ENCODE measurements around the gene FAM89B.
A peak's percentile ranks its signal among the peaks of the same experiment; 100 is the strongest.

The FAM89B gene

GRCh38 chr11:65575568-65576231, 3.4 kb downstream of the FAM89B start, which contains the start of gene EHBP1L1:
Gene EHBP1L1 (plus strand): TSS chr11:65576053. CDS start chr11:65576303, 250 bp downstream.
- peak; percentile 84 to 86 for DNase-seq

- DNase-seq: no peak
These were observed 4.0 kb downstream of the FAM89B start for GRCh38 chr11:65576232-65576866.

- DNase-seq: peak; percentile 35 to 76
These were observed 4.8 kb downstream of the FAM89B start for GRCh38 chr11:65576867-65577755.

GRCh38 chr11:65577756-65578109, 5.4 kb downstream of the FAM89B start:
- no peak for DNase-seq

- DNase-seq: no peak
These were observed 5.8 kb downstream of the FAM89B start for GRCh38 chr11:65578134-65578533.

GRCh38 chr11:65578667-65579066, 6.3 kb downstream of the FAM89B start:
- DNase-seq: no peak

GRCh38 chr11:65579291-65579690, 7.0 kb downstream of the FAM89B start:
- no peak for DNase-seq

GRCh38 chr11:65580031-65580692, 7.8 kb downstream of the FAM89B start:
- no peak for DNase-seq

GRCh38 chr11:65580756-65581155, 8.4 kb downstream of the FAM89B start:
- no peak for DNase-seq

GRCh38 chr11:65581928-65582327, 9.6 kb downstream of the FAM89B start:
- no peak for DNase-seq

- no peak for DNase-seq
These were observed 11.3 kb downstream of the FAM89B start for GRCh38 chr11:65583589-65583988.

- DNase-seq: no peak
These were observed 11.8 kb downstream of the FAM89B start for GRCh38 chr11:65584106-65584505.

- no peak for DNase-seq
These were observed 12.4 kb downstream of the FAM89B start for GRCh38 chr11:65584723-65585171.

GRCh38 chr11:65585396-65586246, 13.3 kb downstream of the FAM89B start:
- DNase-seq: no peak

- no peak for DNase-seq
These were observed 13.9 kb downstream of the FAM89B start for GRCh38 chr11:65586247-65586630.

GRCh38 chr11:65586676-65587075, 14.3 kb downstream of the FAM89B start:
- DNase-seq: no peak

GRCh38 chr11:65588199-65589054, 16.1 kb downstream of the FAM89B start:
- peak; percentile 84 to 85 for DNase-seq

- peak; percentile 48 for DNase-seq
These were observed 17.3 kb downstream of the FAM89B start for GRCh38 chr11:65589444-65590239.

GRCh38 chr11:65590240-65590738, 18.0 kb downstream of the FAM89B start:
- no peak for DNase-seq

All from CD4-positive, alpha-beta T cell treated with Interleukin-4 for 1 hour (primary cell).